CD4-positive, alpha-beta T cell treated with Interleukin-15 for 4 hours (primary cell): ENCODE results near the gene TMA7B.
"Not testable (repeated sequence)": the region's sequence is repeated elsewhere in the genome, so short reads cannot be mapped to it uniquely, and the experiment has no call there.

Experiments used
- DNase-seq: peaks from one replicate; pipeline ENCODE4 v3.0.0-alpha.2; 2020; ENCODE audit warnings: low spot score

Gene TMA7B

DNA sequence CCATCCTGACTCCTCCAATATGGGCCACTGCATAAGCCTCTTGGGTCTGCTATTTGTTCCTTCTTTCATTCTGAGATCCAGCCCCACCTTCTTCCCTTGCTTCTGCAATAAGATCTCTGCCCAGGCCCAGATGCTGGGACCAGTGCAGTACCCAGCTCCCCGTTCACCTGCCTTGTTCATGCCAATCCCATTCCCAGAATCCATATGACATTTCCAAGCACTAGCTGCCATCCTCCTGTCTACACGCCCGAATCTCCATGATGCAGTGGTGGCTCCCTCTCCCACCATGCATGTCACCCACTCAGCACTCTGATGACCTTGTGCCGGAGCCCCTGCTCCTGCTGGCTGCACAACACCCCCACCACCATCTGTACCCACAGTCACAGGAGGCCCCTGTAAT lies 23.1 kb downstream of the TMA7B start:
- no peak for DNase-seq

DNA sequence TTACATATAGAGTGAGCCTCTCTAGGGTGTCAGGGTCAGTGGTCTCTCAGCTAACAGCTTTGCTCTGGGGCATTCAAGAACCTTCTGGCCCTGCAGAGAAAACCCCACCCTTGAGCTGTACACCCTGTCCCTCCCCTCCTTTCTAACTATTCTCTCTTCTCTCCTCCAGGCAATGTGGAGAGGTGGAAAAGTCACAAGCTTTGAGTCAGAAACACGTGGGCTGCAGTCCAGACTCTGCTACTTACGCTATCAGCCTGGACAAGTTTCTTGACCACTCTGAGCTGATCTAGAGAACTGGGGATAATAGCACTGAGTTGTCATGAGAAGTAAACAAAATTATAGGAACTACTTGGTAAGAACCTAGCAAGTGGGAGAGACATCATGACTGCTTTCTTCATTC lies 23.8 kb downstream of the TMA7B start:
- no peak for DNase-seq

DNA sequence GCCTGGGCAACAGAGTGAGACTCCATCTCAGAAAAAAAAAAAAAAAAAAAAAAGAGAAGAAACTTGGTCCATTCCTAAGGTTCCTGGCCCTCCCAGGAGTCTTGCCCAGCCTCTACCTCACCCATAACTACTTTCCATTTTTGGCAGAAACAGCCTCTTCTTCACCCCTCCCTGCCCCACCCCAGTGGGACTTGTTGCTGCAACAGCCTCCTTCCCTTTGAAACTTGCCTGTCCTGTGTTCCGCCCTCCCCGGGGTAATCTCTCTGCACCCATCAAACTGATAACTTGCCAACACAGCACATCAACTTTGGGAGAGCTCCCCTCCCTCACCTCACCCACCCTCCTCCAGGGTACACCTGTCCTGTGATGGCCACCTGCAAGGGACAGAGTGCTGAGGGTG lies 24.5 kb downstream of the TMA7B start:
- no peak for DNase-seq

GRCh38 chr22:39985383-39986035 lies 25.3 kb downstream of the TMA7B start:
- no peak for DNase-seq

DNA sequence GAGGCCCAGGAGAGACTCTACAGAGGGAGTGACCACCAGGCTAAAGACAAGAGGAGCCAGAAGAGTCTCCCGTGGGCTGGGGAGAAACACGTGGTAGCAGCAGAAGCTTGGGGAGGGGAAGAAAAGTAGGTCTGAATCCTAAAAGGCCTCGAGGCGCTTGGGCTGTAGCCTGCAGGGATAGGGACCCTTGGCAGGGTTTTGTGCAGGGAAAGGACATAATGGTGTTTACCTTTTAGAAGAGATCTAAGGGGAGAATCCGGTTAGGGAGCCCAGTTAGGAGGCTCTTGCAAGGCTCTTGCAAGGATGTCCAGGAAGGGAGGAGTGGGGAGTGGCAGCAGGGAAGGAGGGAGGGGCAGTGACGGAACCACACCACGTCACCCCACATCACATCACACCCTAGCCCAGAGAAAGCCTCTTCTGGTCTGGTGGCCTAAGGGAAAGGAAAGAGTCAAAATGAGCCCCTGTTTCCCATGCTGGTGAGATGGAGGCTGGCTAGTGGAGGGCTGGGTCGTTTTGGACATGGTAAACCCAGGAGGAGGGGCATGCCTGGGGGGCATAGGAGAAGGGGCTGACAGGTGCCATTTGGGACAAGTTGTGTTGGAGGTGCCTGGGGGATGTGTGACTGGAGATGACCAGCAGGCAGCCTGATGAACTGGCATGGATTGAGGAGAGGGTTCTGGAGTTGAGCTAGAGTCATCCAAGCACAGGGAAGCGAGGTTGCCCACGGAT lies 28.4 kb downstream of the TMA7B start:
- no peak for DNase-seq

- DNase-seq, result no peak
These were observed 29.4 kb downstream of the TMA7B start for GRCh38 chr22:39989633-39990032.

DNA sequence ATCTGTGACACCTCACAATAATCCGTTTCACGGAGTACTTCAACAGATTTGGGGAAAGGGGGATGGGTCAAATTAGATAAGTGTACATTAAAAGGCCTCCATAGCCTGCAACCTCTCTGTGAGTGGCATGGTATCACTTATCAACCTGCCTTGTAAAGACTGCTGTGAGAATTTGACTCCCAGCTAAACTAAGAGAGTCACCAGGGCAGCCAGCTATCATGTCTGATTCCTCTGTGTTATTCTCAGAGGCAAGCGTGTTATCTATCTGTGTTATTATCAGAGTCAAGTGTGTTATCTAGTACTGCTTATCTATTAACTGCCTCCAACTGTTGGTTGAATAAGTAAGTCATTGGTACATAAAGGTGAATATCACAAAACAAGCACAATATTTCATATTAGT lies 30.5 kb downstream of the TMA7B start:
- no peak for DNase-seq

GRCh38 chr22:39991159-39991860 lies 31.1 kb downstream of the TMA7B start:
- DNase-seq, result no peak

DNA sequence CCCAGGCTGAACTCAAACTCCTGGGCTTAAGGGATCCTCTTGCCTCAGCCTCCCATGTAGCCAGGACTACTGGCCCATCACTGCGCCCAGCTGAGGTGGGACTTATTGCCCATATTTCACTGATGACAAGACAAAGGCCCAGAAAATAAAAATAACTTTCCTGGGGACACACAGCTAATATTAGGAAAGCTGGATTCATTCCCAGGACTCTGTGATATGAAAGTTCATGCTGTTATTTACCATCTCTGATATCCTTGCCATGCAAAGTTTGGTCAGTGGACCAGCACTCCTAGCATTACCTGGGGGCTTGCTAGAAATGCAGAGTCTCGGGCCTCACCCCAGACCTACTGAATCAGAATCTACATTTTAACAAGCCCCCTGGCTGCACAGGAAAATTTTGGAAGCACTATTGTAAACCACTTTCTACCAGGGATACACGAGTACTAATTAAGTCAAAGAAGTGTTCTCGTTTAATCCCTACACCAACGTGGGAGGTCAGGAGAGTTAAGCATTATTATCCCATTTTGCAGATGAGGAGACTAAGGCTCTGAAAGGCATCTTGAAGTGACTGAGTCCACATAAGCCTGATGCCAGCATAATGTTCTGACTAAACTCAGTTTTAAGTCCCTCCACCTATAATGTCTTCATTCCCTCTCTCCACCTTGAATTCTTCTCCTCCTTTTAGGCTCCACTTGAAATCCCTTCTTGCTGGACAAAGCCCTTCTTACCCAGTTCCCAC lies 32.1 kb downstream of the TMA7B start:
- DNase-seq, result no peak

GRCh38 chr22:39992894-39993293 lies 32.7 kb downstream of the TMA7B start:
- not testable (repeated sequence) for DNase-seq

DNA sequence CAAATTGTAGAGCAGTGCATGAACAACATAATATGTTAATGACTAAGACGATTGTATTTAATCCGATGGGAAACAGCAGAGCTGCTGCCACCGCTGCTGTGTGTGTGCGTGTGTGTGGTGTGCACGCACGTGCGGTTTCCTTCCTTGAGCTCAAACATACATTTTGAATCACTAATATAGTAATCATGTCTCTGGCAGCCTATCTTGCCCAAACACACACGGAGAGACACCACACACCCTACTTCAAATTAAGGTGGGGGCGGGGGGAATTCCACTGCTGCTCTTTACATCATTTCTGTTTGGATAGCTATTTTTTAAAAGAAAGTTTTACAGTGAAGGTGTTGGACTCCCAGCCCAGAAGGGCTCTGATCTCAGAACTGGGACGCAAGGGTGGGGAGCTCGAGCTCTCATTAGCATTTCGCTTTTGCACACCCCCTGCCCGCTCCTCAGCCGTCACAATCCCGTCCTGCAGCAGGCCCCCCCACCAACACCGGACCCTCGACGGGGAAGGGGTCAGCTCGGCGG lies 33.9 kb downstream of the TMA7B start:
- DNase-seq, result peak; percentile 17

DNA sequence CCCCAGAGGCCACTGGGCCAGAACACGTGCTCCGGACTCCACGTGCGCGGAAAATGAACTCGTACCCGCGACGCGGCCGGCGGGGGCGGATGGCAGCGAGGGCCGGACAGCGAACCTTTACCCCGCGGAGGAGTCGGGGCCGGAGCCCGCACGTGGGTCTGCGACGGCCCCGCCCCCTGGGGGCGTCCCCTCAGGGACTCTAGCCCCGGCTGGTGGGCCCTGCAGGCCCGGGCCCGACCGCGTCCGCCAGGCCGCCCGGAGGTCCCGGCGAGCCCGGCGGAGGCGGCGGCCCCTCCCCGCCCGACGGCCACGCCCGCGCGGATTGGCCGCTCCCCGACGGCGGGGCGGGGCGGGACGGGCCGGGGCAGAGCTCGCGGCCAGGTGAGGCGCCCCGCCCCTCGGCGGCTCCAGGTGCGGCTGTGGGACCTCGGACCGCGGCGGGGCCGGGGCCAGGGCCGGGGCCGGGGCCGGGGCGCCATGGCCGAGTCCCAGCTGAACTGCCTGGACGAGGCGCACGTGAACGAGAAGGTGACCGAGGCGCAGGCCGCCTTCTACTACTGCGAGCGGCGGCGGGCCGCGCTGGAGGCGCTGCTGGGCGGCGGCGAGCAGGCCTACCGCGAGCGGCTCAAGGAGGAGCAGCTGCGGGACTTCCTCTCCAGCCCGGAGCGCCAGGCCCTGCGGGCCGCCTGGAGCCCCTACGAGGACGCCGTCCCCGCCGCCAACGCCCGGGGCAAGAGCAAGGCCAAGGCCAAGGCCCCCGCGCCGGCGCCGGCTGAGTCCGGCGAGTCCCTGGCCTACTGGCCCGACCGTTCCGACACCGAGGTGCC lies 34.6 kb downstream of the TMA7B start, which contains the start of gene FAM83F:
TSS of gene FAM83F (plus strand) at position 389 of the 827 bp plus-strand sequence. CDS start at position 478, 89 bp downstream.
- DNase-seq, result no peak

GRCh38 chr22:39995393-39996252 lies 35.4 kb downstream of the TMA7B start:
- DNase-seq, result no peak

DNA sequence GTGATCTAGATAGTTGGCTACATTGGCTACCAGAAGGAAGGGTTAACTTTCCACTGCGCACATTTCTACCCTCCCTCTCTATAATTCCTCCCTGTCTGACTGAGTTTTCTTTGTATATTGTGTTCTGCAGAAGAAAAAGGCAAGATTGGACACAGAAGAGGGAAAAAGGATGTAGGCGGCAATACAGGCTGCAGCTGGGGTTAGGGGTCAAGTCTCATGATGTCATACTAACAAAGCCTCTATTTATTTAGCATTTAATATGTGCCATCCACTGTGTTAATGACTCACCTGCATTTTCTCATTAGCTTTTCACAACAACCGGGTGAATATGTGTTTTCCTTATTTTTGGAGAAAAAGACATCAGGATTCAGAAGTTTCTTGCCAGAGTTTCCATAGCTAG lies 36.5 kb downstream of the TMA7B start:
- DNase-seq, result no peak

GRCh38 chr22:39997421-39997820 lies 37.2 kb downstream of the TMA7B start:
- no peak for DNase-seq

- no peak for DNase-seq
These were observed 37.9 kb downstream of the TMA7B start for GRCh38 chr22:39997939-39998726.

- DNase-seq, result no peak
These were observed 39.1 kb downstream of the TMA7B start for GRCh38 chr22:39999144-39999757.

- no peak for DNase-seq
These were observed 40.0 kb downstream of the TMA7B start for GRCh38 chr22:40000171-40000570.

DNA sequence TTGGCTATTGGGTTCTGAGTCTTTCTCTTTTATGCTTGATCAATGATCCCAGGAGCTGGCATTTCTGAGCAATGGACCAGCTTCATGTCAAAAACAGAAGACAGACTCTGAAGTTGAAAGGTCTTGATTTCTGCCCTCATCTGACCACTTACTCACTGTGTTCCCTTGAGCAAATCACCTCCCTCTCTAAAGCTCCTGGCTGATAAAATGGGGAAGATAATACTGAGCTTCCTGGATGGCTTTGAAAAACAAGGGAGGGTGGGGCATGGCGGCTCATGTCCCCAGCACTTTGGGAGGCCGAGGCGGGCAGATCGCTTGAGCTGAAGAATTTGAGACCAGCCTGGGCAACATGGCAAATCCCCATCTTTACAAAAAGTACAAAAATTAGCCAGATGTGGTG lies 40.9 kb downstream of the TMA7B start:
- DNase-seq, result no peak
